GM12874 (cell line): ENCODE measurements around the gene BBX.

Experiments
- TF ChIP-seq, protein P1 (sequence below): IDR thresholded peaks from 2 replicates; pipeline ENCODE4 v1.5.1; 2011; ENCODE audit warnings: low read depth, mild to moderate bottlenecking, control low read depth, low read length, moderate library complexity; ENCODE audit not compliant: insufficient read depth

Gene BBX

DNA sequence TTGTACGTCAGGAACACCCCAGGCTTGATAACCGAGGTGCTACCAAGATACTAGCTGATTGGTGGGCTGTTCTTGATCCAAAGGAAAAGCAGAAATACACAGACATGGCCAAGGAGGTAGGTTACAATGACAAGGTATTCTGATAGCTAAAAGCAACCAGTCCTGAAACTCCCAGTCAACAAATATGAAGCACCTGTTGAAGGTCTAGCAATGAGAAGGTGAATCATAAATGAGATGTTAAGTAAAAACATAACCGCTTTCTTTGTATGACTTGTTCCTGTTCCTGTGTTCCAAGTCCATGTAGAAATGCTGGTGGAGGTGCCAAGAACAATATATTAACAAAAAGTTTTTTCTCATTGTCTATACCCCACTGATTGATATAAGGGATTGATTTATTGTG lies 194.0 kb downstream of the BBX start:
- TF ChIP-seq, protein P1, sequence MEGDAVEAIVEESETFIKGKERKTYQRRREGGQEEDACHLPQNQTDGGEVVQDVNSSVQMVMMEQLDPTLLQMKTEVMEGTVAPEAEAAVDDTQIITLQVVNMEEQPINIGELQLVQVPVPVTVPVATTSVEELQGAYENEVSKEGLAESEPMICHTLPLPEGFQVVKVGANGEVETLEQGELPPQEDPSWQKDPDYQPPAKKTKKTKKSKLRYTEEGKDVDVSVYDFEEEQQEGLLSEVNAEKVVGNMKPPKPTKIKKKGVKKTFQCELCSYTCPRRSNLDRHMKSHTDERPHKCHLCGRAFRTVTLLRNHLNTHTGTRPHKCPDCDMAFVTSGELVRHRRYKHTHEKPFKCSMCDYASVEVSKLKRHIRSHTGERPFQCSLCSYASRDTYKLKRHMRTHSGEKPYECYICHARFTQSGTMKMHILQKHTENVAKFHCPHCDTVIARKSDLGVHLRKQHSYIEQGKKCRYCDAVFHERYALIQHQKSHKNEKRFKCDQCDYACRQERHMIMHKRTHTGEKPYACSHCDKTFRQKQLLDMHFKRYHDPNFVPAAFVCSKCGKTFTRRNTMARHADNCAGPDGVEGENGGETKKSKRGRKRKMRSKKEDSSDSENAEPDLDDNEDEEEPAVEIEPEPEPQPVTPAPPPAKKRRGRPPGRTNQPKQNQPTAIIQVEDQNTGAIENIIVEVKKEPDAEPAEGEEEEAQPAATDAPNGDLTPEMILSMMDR: no peak

DNA sequence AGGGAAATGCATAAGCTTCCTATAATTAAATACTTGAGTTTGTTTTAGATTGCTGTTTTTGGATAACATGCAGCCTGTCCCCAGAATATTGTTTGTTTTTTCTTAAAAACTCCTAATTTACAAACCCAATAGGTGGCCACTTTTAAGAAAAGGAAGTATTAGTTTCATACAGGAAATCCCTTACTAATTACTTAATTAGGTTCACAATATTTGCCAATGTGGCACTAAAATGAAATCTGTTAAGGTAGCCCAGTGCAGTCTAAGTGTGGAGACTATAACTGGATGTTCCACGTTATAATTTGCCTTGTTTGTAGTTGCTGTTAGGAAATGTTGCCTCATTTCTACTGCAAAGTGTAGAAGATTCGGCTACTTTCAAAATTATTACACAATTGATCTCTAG lies 195.8 kb downstream of the BBX start:
- TF ChIP-seq, protein P1: no peak

DNA sequence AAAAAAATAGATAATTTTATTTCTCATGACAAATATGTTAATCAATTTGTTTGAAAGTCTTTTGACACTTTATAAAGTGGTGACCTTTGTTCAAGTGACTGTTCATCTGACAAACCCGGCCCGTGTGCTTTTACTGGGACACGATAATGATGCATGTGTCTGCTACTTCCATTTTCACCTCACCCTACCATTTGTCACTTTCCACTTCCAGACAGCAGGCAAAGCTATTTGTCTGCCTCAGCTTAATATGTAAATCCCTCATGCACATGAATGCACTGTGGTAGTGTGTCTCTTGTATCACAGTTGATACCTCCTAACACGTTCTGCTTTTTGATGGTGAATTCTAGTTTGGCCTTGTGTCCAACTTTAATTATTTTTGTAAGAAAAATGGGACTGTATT lies 204.3 kb downstream of the BBX start:
- TF ChIP-seq, protein P1: no peak

DNA sequence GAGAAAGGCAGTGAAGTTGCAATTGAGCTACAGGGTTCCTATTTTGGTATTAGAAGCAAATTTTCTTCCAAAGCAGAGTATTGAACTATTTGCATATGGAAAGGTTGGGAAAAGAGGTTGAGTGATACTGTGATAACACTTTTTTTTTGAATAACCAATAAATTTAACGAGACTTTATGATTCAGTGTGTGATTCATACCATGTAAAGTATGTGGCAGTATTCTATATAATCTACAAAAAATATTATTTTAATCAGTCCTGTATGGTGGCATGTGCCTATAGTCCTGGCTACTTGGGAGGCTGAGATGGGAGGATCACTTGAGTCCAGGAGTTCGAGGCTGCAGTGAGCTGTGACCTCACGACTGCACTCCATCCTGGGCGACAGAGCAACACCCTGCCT lies 206.9 kb downstream of the BBX start:
- TF ChIP-seq, protein P1: no peak

DNA sequence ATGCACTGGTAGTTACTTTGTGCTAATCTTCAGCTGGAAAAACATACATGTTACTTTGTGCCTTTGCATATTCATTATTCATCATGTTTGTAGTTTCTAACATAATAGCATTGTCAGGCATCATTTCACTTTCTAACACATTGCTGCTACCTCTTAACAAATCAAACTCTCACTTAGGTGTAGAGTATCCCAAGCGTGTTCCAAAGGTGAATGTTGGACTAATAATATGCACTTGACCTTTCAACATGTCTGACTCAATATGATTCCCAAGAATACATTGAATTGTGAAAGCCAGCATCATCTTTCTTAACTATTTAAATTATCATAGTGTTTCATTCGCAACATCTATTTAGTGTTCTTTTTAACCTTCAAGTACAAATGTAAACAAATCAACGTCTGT lies 211.6 kb downstream of the BBX start:
- TF ChIP-seq, protein P1: no peak

DNA sequence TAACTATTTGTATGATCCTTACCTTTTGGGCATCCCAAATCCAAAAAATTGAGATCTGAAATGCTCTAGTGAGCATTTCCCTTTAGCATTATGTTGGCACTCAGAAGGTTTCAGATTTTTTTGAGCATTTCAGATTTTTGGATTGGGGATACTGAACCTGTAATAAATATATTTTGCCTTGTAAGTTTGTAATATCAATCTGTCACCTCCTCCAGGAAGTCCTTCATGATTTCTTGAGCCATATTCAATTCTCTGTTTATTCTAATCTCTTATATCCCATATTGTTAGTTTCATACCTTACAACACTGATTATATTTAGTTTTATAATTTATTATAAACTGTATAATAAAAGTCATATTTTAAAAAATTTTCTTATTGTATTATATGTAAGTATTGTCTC lies 215.2 kb downstream of the BBX start:
- TF ChIP-seq, protein P1: no peak

DNA sequence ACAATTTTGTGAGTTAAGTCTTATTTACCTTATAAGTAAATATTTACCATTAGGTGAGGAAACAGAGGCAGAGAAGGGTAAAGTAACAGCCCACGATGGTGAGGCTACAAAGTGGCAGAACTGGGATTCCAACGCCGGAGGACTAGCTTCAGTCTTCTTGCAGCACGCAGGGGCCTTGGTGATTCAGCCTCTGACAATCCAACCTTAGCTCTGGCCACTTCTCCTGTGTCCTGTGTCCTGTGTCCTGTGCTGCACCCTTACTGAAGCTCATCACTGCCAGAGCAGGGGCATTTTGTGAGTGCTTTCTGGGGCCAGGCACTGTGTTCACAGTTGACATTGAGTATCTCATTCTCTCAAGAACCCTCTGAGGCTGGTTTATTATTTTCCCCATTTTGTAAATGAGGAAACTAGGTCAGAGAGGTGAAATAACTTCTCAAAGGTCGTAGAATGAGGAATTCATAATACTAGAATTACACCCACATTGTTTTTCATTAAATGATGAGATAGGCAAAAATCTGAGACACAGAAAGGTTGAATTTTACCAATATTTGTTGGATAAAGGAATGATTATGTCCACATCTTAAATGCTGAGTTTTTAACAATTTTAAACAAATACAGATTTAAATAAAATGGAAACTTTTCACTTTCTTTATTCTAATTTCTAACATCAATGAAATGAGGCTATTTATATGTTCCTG lies 215.9 kb downstream of the BBX start:
- TF ChIP-seq, protein P1: no peak
